Esophagus muscularis mucosa (tissue), 4 donors: ENCODE data around the gene NUBPL. TPM values are rescaled to one million over a fixed set of nuclear protein-coding genes. Genes with fewer than 3 reads are reported as not detected.

Experiments
- DNase-seq: peaks from one replicate; pipeline ENCODE4 v3.0.0-alpha.2; 2017; ENCODE audit errors: extremely low spot score
- H3K27ac ChIP-seq, 4 donors: fragments of 200-600 bp; sonication (generic); replicated peaks in 1 of 4; 1 replicate in 3 of 4; 2 replicates in 1 of 4; pipeline ENCODE4 v1.5.1; 2016 to 2019; ENCODE audit warnings: mild to moderate bottlenecking in 1 of 4
- H3K27me3 ChIP-seq, 4 donors: fragments of 200-600 bp; sonication (generic); one replicate each; pipeline versions ENCODE4 v1.5.1 to v1.6.0; 2016 to 2019
- H3K36me3 ChIP-seq, 4 donors: fragments of 200-600 bp; sonication (generic); one replicate each; pipeline ENCODE4 v1.5.1; 2016 to 2019
- H3K4me1 ChIP-seq, 4 donors: fragments of 200-600 bp; sonication (generic); one replicate each; pipeline ENCODE4 v1.5.1; 2016 to 2019
- H3K4me3 ChIP-seq, 4 donors: fragments of 200-600 bp; sonication (generic); 1 replicate in 2 of 4; 2 replicates in 2 of 4; pipeline ENCODE4 v1.5.1; 2016 to 2019; ENCODE audit warnings: mild to moderate bottlenecking in 4 of 4, moderate library complexity in 1 of 4
- H3K9me3 ChIP-seq, 4 donors: fragments of 200-600 bp; sonication (generic); 1 replicate in 3 of 4; 2 replicates in 1 of 4; pipeline ENCODE4 v1.5.1; 2016 to 2019
- CTCF ChIP-seq, 3 experiments: fragments of 200-600 bp in 2 of 3; fragments of 450-650 bp in 1 of 3; sonication (generic) in 2 of 3; IDR thresholded peaks; one replicate each; pipeline ENCODE4 v1.5.1; 2017 to 2019; ENCODE audit warnings: antibody characterized with exemption in 3 of 3, mild to moderate bottlenecking in 2 of 3, moderate library complexity in 1 of 3
- EP300 ChIP-seq: sonication (generic); formaldehyde crosslinking; IDR thresholded peaks from one replicate; pipeline ENCODE4 v1.6.1; 2017; ENCODE audit warnings: antibody characterized with exemption
- POLR2A ChIP-seq: fragments of 450-650 bp; IDR thresholded peaks from one replicate; pipeline ENCODE4 v1.6.1; 2017; ENCODE audit warnings: antibody characterized with exemption, moderate library complexity, mild to moderate bottlenecking, low read depth
- POLR2AphosphoS5 ChIP-seq, 2 donors: sonication (generic); formaldehyde crosslinking; IDR thresholded peaks; one replicate each; pipeline ENCODE4 v1.6.1; 2017; ENCODE audit warnings: antibody characterized with exemption in 2 of 2
- WGBS: methylation state at CpG from one replicate; pipeline ENCODE4 v1.1.5; 2018; 5-methylcytosine and 5-hydroxymethylcytosine counted together
- intact Hi-C: fragments of 100-400 bp; cut with DNase I; formaldehyde crosslinking; loops from one replicate; pipeline ENCODE4 v1.15.1; 2023
- total RNA-seq, 4 donors: library from RNA; depleted of rRNA; stranded (reverse); fragments of >200 nt; gene quantifications; one replicate each; pipeline versions ENCODE4 v1.1.0 to v1.2.1, GENCODE V29; 2016

The NUBPL gene
- total RNA-seq, 4 donors from 2014 or later: 10.3 to 13.6 (median 12.8) TPM

GRCh38 chr14:31682768-31683167, 121.6 kb downstream of the NUBPL start:
- no peaks in the 10 kb centered on the region for H3K4me1 ChIP-seq
- peaks cover 0 to 5% (median 0%) of the 10 kb centered on the region in 4 donors for H3K9me3 ChIP-seq
- no peak for DNase-seq
- peaks cover 0 to 9% (median 2%) of the 10 kb centered on the region in 4 donors for H3K36me3 ChIP-seq
- WGBS: 100% methylated on average over 2 of the region's 2 CpGs
- no peak overlapping the region for H3K4me3 ChIP-seq
- TF ChIP-seq POLR2A (no peak), POLR2AphosphoS5 (IDR thresholded peaks at IDR 0.05) (no peak), EP300 (no peak), CTCF (IDR thresholded peaks at IDR 0.05) (no peak)
- intact Hi-C loops: no loop called here
- H3K27ac ChIP-seq: no peak overlapping the region
- no peaks in the 10 kb centered on the region for H3K27me3 ChIP-seq

GRCh38 chr14:31687726-31688125, 126.5 kb downstream of the NUBPL start:
- Histone ChIP-seq H3K27me3 (no peaks in the 10 kb centered on the region), H3K9me3 (peaks cover 0 to 5% (median 0%) of the 10 kb centered on the region in 4 donors), H3K4me3 (no peak overlapping the region), H3K4me1 (peaks cover 0 to 9% (median 6%) of the 10 kb centered on the region in 4 donors), H3K36me3 (no peaks in the 10 kb centered on the region), H3K27ac (no peak overlapping the region)
- intact Hi-C loops: no loop called here
- TF ChIP-seq CTCF (IDR thresholded peaks at IDR 0.05) (no peak), POLR2A (no peak), POLR2AphosphoS5 (IDR thresholded peaks at IDR 0.05) (no peak), EP300 (no peak)
- DNase-seq: no peak
- 92% methylated on average over 1 of the region's 1 CpG for WGBS

GRCh38 chr14:31690056-31690455, 128.9 kb downstream of the NUBPL start:
- no peak overlapping the region for H3K27ac ChIP-seq
- peaks cover 0 to 10% (median 7%) of the 10 kb centered on the region in 4 donors for H3K4me1 ChIP-seq
- no peaks in the 10 kb centered on the region for H3K36me3 ChIP-seq
- WGBS: 91% methylated on average over 3 of the region's 3 CpGs
- H3K4me3 ChIP-seq: no peak overlapping the region
- no peaks in the 10 kb centered on the region for H3K27me3 ChIP-seq
- no peak for DNase-seq
- no peak for TF ChIP-seq EP300
- TF ChIP-seq POLR2AphosphoS5 (IDR thresholded peaks at IDR 0.05): no peak
- no peak for TF ChIP-seq CTCF (IDR thresholded peaks at IDR 0.05)
- no peak for TF ChIP-seq POLR2A
- no peaks in the 10 kb centered on the region for H3K9me3 ChIP-seq
- intact Hi-C loops: no loop called here

- TF ChIP-seq EP300: no peak
- no peak for TF ChIP-seq POLR2A
- no peak for TF ChIP-seq CTCF (IDR thresholded peaks at IDR 0.05)
- TF ChIP-seq POLR2AphosphoS5 (IDR thresholded peaks at IDR 0.05): no peak
- intact Hi-C loops: no loop called here
- H3K4me1 ChIP-seq: peaks cover 0 to 10% (median 7%) of the 10 kb centered on the region in 4 donors
- no peaks in the 10 kb centered on the region for H3K36me3 ChIP-seq
- H3K27me3 ChIP-seq: no peaks in the 10 kb centered on the region
- H3K27ac ChIP-seq: no peak overlapping the region
- no peaks in the 10 kb centered on the region for H3K9me3 ChIP-seq
- no peak overlapping the region for H3K4me3 ChIP-seq
- WGBS: 67% methylated on average over 1 of the region's 1 CpG
- no peak for DNase-seq
Observed at GRCh38 chr14:31692376-31692781, 131.2 kb downstream of the NUBPL start.

- Histone ChIP-seq H3K4me3 (no peak overlapping the region), H3K9me3 (no peaks in the 10 kb centered on the region), H3K27me3 (no peaks in the 10 kb centered on the region), H3K4me1 (peaks cover 0 to 10% (median 7%) of the 10 kb centered on the region in 4 donors), H3K36me3 (no peaks in the 10 kb centered on the region), H3K27ac (no peak overlapping the region)
- TF ChIP-seq POLR2A: no peak
- TF ChIP-seq CTCF (IDR thresholded peaks at IDR 0.05): no peak
- no peak for TF ChIP-seq EP300
- no peak for TF ChIP-seq POLR2AphosphoS5 (IDR thresholded peaks at IDR 0.05)
- DNase-seq: no peak
- WGBS: 80% methylated on average over 4 of the region's 4 CpGs
- intact Hi-C loops: no loop called here
Observed at GRCh38 chr14:31696378-31696777, 135.2 kb downstream of the NUBPL start.
